HG03442 (cell line): ENCODE results near the gene ARHGAP31.
A peak's percentile ranks its signal among the peaks of the same experiment; 100 is the strongest.
"Not testable (repeated sequence)": the region's sequence is repeated elsewhere in the genome, so short reads cannot be mapped to it uniquely, and the experiment has no call there.

Experiments
- ATAC-seq: cut with Tn5 transposase; IDR thresholded peaks from one replicate; pipeline ENCODE4 v1.9.1; 2021; ENCODE audit warnings: mild to moderate bottlenecking, moderate library complexity; ENCODE audit not compliant: unreplicated experiment

Gene ARHGAP31

DNA sequence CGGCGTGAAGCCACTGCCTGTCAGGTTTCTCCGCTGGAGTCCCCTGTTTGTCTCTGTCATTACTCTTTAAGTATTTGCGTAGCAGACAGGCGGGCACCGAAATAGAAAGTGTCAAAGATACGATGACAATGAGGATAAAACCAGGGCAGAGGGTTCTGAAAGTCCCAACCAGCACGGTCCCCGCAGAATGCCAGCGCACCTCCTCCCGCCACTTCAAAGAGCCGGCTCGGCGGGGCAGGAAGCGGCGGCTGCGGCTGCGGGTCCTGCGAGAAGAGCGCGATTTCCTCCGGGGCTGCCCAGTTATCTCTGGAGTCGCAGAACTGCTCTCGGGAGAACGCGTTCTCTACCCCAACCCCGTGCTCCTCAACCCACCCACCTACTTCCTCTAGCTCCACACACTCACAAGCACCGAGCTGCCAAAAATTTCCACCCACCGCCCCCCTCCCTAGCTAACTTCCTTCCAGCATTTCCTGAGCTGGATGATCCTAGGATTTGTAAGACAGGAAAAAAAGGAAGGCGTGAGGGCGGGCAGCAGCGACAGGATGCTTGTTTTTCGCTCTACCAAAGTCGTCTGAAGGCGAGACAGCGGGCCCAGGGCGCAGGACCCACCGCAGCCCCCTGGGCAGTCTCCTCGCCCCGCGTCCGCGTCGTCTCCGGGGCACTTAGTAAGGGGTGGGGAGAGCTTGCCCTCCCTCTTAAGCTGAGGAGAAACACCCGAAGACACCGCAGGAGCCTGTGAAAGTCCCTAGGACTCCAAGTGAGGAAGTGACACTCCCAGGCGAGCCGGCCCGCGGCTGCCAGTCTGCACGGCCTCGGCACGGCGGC is at the start of gene ARHGAP31:
Gene ARHGAP31, plus strand, starts transcription at position 513 of the 825 bp plus-strand sequence. CDS start 522 bp downstream, outside the sequence.
- ATAC-seq, result peak; percentile 58

GRCh38 chr3:119245778-119246177 is 48.4 kb upstream of the ARHGAP31 start:
- ATAC-seq, result no peak

GRCh38 chr3:119255214-119255613 is 39.0 kb upstream of the ARHGAP31 start:
- no peak for ATAC-seq

DNA sequence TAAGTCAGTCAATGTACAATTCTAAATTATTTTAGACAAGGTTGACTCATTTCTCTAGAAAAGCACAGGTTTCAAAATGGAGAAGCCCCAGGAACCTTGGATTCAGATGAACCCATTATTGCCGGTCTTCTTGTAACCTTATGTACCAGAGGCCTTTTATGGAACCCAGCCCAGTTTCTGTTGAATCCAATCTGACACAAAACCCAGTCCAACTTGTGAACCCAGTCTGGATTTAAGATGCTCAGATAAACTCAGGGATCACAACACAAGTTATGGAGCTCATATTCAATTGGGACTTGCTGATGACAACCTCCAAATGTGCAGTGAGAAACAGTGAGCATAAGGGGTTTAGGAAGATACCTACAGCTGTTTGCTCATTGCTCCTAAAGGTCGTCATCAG is 37.1 kb upstream of the ARHGAP31 start:
- ATAC-seq, result no peak

GRCh38 chr3:119257654-119258410 is 36.4 kb upstream of the ARHGAP31 start:
- peak; percentile 65 for ATAC-seq

DNA sequence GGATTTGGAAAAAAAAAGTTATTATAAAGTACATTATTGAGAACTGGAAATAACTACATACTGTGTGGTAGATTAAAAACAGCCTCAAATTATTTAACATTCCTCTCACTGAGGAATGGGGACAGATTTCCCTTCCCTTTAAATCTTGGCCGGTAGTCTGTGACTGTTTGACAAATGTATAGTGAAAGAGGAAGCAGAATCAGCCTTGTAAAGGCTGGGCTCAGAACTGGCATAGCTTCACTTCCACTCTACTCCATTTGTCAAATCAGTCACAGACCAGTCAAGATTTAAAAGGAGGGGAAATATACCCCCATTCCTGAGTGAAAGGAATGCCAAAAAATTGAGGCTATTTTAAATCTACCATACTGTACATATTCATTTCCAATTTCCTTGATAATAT is 35.3 kb upstream of the ARHGAP31 start:
- peak; percentile 87 for ATAC-seq

- ATAC-seq, result no peak
These were observed 34.4 kb upstream of the ARHGAP31 start for GRCh38 chr3:119259821-119260220.

- no peak for ATAC-seq
These were observed 33.1 kb upstream of the ARHGAP31 start for GRCh38 chr3:119261055-119261454.

DNA sequence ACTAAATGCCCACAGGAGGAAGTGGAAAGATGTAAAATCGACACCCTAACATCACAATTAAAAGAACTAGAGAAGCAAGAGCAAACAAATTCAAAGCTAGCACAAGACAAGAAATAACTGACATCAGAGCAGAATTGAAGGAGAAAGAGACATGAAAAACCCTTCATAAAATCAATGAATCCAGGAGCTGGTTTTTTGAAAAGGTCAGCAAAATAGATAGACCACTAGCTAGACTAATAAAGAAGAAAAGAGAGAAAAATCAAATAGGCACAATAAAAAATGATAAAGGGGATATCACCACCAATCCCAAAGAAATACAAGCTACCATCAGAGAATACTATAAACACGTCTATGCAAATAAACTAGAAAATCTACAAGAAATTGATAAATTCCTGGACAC is 24.0 kb upstream of the ARHGAP31 start:
- ATAC-seq, result not testable (repeated sequence)

GRCh38 chr3:119276680-119277079 is 17.5 kb upstream of the ARHGAP31 start:
- no peak for ATAC-seq

- no peak for ATAC-seq
These were observed 15.1 kb upstream of the ARHGAP31 start for GRCh38 chr3:119279101-119279554.

DNA sequence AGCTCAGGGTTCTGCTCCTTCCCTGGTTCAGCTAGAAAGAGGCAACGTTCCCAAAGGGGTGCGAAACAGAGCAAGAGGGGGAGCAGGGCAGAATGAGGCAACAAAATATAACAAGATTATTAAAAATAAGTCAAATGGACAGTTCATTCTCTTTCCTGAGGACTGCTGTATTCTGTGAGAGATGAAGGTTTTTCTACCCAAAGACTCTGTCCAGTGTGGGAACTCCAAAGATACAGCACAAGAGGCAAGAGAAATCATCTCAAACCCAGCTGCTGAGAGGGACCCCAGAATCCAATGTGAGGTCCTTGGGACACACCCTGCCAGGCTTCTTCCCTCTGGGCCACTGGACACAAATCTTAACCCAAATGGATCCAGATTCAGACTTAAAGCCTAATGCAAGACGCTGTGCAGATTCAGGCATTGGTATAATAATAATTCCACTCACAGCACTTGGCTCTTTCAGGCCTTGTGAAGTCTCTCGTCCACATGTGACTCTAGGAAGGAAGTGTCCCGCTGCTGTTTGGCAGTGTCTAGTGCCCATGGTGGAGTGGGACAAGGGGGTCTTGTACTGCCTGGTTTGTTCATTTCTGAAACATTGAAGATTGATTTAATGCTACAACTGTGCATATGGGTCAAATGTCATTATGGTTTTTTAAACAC is 14.5 kb upstream of the ARHGAP31 start:
- ATAC-seq, result no peak

DNA sequence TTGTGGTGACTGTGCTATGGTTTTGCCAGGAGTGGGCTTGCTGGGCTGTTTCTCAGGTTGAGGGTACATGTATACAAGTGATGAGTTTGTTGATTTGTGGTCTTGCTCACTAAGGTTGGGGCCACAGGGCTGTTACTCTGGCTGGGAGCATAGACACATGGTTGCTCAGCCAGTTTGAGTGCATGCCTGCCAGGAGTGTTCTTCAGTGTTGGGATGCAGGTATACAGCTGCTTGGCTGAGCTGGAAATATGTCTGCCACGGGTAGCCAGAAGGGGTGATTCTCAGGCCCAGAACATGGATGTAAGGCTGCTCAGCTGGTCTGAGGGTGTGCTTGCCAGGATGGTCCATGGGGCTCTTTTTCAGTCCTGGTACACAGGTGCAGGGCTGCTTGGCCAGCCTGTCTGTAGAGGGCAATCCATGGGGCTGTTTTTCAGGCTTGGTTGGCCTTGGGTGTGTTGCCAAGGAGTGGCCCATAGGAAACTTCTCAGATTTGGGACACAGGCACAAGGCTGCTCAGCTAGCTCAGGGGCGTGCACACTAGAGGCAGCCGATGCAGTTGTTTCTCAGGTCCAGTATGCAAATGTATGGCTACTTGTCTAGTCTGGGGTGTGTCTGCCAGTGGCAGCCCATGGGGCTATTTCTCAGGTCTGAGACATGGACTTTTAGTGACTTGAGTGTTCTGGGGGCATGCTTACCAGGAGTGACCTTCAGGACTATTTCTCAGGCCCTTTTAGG is 5.3 kb upstream of the ARHGAP31 start:
- no peak for ATAC-seq

- no peak for ATAC-seq
These were observed 4.8 kb upstream of the ARHGAP31 start for GRCh38 chr3:119289404-119289770.

GRCh38 chr3:119290613-119291012 is 3.6 kb upstream of the ARHGAP31 start:
- ATAC-seq, result no peak

- no peak for ATAC-seq
These were observed 3.0 kb upstream of the ARHGAP31 start for GRCh38 chr3:119291062-119291700.

- ATAC-seq, result no peak
These were observed 1.5 kb upstream of the ARHGAP31 start for GRCh38 chr3:119292666-119293065.

DNA sequence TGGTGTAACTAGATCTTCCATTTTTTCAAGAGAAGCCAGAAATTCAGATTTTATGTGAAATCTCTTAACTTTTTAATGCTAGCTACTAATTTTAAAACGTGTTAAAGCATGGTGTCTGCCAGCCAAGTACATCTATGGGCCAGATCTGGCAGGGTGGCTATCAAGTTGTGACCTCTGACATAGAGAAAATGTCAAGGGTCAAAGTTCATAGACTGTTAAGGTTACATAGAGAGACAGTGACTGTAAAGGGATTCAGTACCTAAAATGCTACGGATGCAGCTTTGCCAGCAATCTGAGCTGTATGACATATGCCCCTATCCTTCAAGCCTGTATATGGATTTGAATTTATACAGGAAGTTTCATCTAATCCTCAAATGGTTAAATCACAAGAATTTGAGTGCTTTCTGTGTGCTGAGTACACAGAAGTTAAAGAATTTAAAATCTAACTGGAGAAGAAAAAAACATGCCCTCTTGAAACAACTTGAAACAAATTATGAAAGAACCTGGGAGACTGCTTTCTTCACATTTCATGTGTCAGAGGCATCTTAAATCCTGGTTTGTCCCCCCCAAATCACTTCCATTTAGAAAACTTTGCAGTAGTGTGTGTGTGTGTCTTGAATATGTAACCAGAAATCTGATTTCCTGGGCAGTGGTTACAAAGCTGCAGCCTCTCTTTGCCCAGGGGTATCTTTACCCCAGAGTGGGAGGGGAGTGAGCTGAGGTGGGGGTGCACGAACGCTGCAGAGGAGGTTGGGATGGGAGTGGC is 895 bp upstream of the ARHGAP31 start:
- ATAC-seq, result no peak
